GM10847 (cell line): ENCODE data around the gene RBBP8NL.

Experiments
- POLR2A ChIP-seq: IDR thresholded peaks from 2 replicates; pipeline ENCODE4 v1.6.1; 2011; ENCODE audit not compliant: insufficient read length; ENCODE audit errors: extremely low read depth

The RBBP8NL gene, protein sequence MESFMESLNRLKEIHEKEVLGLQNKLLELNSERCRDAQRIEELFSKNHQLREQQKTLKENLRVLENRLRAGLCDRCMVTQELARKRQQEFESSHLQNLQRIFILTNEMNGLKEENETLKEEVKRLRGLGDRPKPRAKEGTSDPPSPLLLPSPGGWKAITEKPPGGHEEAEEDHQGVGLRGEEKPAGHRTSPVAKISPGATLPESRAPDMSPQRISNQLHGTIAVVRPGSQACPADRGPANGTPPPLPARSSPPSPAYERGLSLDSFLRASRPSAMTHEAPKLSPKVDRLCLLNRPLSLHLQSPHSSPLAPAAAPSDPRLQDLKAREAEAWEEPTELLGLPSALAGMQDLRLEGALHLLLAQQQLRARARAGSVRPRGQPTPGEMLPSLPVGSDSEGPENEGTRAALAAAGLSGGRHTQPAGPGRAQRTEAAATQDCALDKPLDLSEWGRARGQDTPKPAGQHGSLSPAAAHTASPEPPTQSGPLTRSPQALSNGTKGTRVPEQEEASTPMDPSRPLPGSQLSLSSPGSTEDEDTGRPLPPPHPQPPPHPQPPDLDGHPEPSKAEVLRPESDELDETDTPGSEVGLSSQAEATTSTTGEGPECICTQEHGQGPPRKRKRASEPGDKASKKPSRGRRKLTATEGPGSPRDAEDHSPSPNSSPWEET

DNA sequence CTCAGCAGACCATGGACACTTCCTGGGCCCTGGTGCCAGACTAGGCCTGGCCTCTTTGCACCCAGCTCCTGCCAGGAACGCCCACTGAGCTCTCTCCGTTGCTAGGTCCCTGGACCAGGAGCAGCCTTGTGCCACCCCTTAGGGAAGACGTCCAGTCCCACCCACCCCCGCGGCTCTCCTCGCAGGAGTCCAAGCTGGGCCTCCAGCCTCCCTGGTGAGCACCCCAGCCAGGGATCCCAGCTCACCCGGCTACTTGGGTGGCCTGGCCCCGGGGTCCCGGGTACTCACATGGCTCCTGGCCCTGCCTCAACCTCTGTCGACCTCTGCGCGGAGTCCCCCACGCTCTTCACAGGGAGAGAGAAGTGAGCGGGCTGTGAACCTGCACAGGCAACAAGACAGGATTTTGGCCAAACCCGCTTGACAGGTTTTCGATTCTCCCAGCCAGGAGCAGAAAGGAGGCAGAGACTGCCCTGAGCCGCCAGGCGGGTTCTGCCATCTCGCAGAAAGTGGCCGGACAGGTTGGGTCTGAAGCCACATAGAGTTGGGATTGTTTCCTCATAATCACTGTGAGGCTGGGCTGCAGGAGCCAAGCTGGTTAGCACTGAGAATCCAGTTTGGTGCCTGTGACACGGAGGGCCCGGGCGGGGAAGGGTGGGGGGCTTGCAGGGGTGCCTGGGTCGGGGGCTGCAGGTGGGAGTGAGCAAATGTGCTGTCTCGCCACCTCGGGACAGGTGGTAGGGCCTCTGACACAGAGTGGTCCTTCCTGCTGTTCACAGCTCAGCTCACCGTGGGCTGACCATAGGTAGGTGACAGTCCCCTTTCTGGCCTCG lies at the start of gene RBBP8NL:
TSS of gene RBBP8NL (minus strand) at position 368 of the 830 bp plus-strand sequence. CDS start 7,892 bp downstream, outside the sequence.
- TF ChIP-seq POLR2A: no peak

GRCh38 chr20:62476056-62476838 lies 48.9 kb upstream of the RBBP8NL start:
- TF ChIP-seq POLR2A: no peak

GRCh38 chr20:62475772-62476055 lies 48.4 kb upstream of the RBBP8NL start, which contains the start of gene GATA5:
Gene GATA5, minus strand, starts transcription at chr20:62475995. Its CDS starts 474 bp downstream, at chr20:62475521.
- TF ChIP-seq POLR2A: no peak

- no peak for TF ChIP-seq POLR2A
Measured at GRCh38 chr20:62475027-62475771, 47.9 kb upstream of the RBBP8NL start.

GRCh38 chr20:62474604-62475026 lies 47.3 kb upstream of the RBBP8NL start:
- TF ChIP-seq POLR2A: no peak

DNA sequence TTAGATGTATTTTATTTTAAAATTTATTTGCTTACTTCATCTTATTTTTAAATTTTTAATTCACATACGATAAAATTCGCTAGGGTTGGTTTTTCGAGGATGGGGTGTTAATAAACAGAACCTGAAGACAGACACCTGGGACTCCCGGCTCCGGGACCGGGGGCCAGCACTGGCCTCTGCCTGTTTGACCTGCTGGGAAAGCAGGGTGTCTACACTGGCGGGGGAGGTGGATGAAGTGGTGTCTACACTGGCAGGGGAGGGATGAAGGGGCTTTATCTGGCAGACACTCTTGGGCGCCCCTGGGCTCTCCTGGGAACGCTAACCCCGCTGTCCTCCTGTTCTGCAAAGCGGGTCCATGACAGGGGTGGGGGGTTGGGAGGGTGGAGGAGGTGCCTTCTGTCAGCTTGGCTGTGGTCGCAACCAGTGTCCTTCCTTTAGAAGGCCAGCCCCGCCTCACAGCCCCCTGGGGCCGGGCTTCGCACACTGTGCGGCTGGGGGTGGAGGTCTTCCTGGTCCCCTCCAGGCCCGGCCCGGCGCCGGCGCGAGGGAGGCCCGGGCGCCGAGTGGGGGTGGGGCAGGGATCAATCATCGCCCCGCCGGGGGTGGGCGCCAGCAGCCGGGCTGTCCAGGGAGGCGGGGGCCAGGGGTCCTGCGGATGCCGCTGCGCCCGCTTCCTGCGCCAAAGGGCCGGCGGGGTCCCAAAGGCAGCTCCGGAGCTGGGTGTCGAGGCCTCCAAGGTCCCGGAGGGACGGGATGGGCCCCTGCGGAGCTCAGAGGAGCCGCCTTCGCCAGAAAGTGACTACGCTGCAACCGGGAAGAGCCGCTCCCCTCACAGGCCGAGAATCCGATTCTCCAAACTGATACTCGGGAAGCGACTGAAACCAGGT lies 46.6 kb upstream of the RBBP8NL start:
- TF ChIP-seq POLR2A: no peak

DNA sequence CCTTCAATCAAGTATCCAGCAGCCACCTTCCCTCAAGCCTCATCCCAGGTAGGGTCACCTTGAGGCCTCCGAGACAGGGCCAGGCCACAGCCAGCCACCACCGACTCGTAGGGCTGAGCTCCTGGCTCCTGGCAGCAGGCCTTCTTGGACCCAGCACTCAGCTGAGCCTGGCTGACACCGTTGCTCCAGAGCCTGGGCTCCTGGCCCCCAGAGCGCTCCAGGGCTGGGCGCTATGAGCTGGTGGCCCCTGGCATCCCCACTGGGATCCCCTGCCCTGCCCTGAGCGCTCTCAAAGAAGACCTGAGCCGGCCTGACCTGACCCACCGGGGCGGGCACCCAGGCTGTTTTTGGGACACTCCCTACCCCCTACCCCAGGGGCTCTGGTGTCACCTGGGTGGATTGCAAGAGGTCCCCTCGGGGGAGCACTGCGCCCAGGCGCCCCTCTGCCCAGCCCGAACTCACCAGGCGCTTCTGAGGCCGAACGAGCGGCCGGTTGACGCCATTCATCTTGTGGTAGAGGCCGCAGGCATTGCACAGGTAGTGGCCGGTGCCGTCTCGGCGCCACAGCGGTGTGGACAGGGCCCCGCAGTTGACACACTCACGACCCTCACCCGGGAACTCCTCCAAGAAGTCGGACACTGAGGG lies 45.7 kb upstream of the RBBP8NL start:
- no peak for TF ChIP-seq POLR2A

- TF ChIP-seq POLR2A: no peak
Measured at GRCh38 chr20:62472138-62472940, 45.0 kb upstream of the RBBP8NL start.

- no peak for TF ChIP-seq POLR2A
Measured at GRCh38 chr20:62470459-62470858, 43.1 kb upstream of the RBBP8NL start.

- no peak for TF ChIP-seq POLR2A
Measured at GRCh38 chr20:62470001-62470400, 42.7 kb upstream of the RBBP8NL start.

GRCh38 chr20:62469352-62469751 lies 42.0 kb upstream of the RBBP8NL start:
- no peak for TF ChIP-seq POLR2A
